ENCODE data around the gene SAE1. TPM values are rescaled to one million over a fixed set of nuclear protein-coding genes. Genes with fewer than 3 reads are reported as not detected.
"Not testable (repeated sequence)": the region's sequence is repeated elsewhere in the genome, so short reads cannot be mapped to it uniquely, and the experiment has no call there.

Gene SAE1
- 57.4 TPM for total RNA-seq

- DNase-seq (ENCODE audit: low spot score): peak; percentile 94
Observed at GRCh38 chr19:47130589-47131227, at the start of gene SAE1. Gene SAE1 (plus strand): TSS chr19:47130835. CDS start chr19:47130931, 96 bp downstream.

- no peak for DNase-seq (ENCODE audit: low spot score)
Observed at GRCh38 chr19:47081095-47081494, 49.5 kb upstream of the SAE1 start.

- no peak for DNase-seq (ENCODE audit: low spot score)
Observed at GRCh38 chr19:47082493-47082892, 48.1 kb upstream of the SAE1 start.

GRCh38 chr19:47084879-47085439 is 45.7 kb upstream of the SAE1 start:
- DNase-seq (ENCODE audit: low spot score): no peak

- no peak for DNase-seq (ENCODE audit: low spot score)
Observed at GRCh38 chr19:47086280-47086679, 44.4 kb upstream of the SAE1 start.

- DNase-seq (ENCODE audit: low spot score): no peak
Observed at GRCh38 chr19:47089767-47090350, 40.8 kb upstream of the SAE1 start.

GRCh38 chr19:47093254-47093653 is 37.4 kb upstream of the SAE1 start:
- DNase-seq (ENCODE audit: low spot score): no peak

GRCh38 chr19:47093841-47094240 is 36.8 kb upstream of the SAE1 start:
- no peak for DNase-seq (ENCODE audit: low spot score)

GRCh38 chr19:47094557-47095475 is 35.8 kb upstream of the SAE1 start:
- no peak for DNase-seq (ENCODE audit: low spot score)

- no peak for DNase-seq (ENCODE audit: low spot score)
Observed at GRCh38 chr19:47095476-47096099, 35.0 kb upstream of the SAE1 start.

GRCh38 chr19:47096100-47096704 is 34.4 kb upstream of the SAE1 start:
- peak; percentile 96 for DNase-seq (ENCODE audit: low spot score)

GRCh38 chr19:47096721-47097120 is 33.9 kb upstream of the SAE1 start:
- DNase-seq (ENCODE audit: low spot score): no peak

- DNase-seq (ENCODE audit: low spot score): no peak
Observed at GRCh38 chr19:47097396-47098201, 33.0 kb upstream of the SAE1 start.

GRCh38 chr19:47098608-47099007 is 32.0 kb upstream of the SAE1 start:
- no peak for DNase-seq (ENCODE audit: low spot score)

GRCh38 chr19:47099576-47100050 is 31.0 kb upstream of the SAE1 start:
- DNase-seq (ENCODE audit: low spot score): no peak

GRCh38 chr19:47100290-47100689 is 30.3 kb upstream of the SAE1 start:
- DNase-seq (ENCODE audit: low spot score): no peak

GRCh38 chr19:47101116-47101515 is 29.5 kb upstream of the SAE1 start:
- DNase-seq (ENCODE audit: low spot score): not testable (repeated sequence)

- DNase-seq (ENCODE audit: low spot score): no peak
Observed at GRCh38 chr19:47102346-47103060, 28.1 kb upstream of the SAE1 start.

GRCh38 chr19:47104680-47105079 is 26.0 kb upstream of the SAE1 start:
- DNase-seq (ENCODE audit: low spot score): no peak

- DNase-seq (ENCODE audit: low spot score): no peak
Observed at GRCh38 chr19:47105874-47106273, 24.8 kb upstream of the SAE1 start.
